Activated effector memory CD4-positive, alpha-beta T cell treated with Interleukin-2 at 50 U/mL for 16 hours (primary cell): ENCODE results near the gene CTDSP1.

Experiments
- DNase-seq: peaks from one replicate; pipeline ENCODE4 v3.0.0-alpha.2; 2020

CTDSP1 gene

DNA sequence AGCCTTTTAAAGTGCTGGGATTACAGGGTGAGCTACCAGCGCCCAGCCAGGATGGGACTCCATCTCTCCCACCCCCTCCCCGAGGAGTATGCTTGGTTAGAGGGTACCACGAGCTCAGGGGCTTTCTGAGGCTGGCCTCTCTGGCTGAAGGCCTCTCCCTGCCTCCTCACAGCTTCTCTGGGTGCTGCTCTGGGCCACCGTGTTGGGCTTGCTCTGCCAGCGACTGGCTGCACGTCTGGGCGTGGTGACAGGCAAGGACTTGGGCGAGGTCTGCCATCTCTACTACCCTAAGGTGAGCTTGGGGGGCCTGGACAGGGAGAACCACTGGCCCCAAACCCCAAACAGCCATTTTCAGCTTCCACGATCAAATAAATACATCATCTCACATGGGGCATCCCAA lies 14.7 kb upstream of the CTDSP1 start:
- DNase-seq: no peak

DNA sequence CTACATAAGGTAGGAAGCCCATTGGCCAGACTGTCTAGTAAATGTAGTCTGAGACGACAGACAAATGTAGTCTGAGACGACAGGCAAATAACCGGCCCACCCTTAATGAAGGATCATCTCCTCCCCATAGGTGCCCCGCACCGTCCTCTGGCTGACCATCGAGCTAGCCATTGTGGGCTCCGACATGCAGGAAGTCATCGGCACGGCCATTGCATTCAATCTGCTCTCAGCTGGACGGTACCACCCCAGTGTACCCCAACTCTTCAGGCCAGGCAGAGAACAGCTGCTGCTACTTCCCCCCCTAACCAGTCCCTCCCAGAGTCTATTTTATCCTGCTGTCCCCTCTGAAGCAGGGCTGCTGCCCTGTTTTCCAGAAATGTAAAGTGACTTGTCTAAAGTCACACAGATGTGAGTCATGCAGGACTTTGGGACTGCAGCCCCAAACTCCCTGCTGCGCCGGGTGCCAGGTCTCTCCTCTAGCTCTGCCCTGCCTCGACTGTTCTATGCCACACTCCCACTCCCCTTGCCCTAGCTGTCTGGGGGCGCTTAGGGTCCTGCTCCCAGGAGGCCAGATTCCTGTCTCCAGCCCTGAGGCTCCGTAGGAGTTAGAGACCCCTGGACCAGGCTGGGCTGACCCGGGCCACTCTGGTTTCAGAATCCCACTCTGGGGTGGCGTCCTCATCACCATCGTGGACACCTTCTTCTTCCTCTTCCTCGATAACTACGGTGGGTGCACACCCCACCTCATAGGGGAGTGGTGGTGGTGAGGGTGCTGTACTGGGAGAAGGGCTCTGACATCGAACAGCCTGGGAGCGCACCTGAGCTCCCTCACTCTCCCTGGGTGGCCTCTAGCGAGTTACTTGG lies 12.9 kb upstream of the CTDSP1 start:
- DNase-seq: no peak

DNA sequence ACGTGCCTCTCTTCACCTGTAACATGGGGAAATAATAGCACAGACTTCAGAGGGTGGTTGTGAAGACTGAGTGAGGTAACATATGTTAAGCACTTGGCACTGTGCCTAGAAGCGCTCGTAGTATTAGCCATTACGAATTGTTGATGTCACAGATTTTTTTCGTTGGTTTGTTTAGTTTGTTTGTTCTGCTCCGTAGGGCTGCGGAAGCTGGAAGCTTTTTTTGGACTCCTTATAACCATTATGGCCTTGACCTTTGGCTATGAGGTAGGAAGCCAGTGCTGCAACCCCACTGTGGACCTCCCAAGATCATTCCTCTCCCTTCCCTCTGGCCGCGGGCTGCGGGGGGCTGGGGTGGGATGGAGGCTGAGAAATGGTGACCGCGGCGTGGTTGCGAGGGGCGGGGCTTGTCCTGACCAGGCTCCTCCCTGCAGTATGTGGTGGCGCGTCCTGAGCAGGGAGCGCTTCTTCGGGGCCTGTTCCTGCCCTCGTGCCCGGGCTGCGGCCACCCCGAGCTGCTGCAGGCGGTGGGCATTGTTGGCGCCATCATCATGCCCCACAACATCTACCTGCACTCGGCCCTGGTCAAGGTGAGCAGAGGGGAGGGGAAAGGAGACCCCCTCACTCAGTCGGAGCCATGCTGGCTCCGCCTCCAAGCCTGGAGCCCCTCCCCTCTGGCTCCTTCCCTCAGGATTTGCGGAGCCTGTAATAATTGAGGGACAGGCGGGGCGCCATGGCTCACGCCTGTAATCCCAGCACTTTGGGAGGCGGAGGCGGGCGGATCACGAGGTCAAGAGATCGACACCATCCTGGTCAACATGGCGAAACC lies 12.1 kb upstream of the CTDSP1 start:
- DNase-seq: no peak

- no peak for DNase-seq
These were observed 10.1 kb upstream of the CTDSP1 start for GRCh38 chr2:218389333-218390150.

- no peak for DNase-seq
These were observed 8.5 kb upstream of the CTDSP1 start for GRCh38 chr2:218391202-218391601.

DNA sequence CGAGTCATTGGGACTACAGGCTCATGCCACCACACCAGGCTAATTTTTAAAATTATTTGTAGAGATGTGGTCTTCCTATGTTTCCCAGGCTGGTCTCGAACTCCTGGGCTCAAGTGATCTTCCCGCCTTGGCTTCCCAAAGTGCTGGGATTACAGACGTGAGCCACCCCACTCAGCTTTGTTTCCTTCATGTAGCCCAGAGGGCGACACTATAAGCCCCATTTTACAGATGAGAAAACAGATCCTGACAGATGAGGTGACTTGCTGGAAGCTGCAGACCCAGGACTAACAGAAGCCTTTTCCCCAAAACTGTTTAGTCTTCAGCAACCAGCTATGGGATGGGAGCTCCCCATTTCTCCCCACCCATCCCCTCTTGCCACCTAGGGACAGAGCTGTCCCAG lies 7.2 kb upstream of the CTDSP1 start:
- no peak for DNase-seq

DNA sequence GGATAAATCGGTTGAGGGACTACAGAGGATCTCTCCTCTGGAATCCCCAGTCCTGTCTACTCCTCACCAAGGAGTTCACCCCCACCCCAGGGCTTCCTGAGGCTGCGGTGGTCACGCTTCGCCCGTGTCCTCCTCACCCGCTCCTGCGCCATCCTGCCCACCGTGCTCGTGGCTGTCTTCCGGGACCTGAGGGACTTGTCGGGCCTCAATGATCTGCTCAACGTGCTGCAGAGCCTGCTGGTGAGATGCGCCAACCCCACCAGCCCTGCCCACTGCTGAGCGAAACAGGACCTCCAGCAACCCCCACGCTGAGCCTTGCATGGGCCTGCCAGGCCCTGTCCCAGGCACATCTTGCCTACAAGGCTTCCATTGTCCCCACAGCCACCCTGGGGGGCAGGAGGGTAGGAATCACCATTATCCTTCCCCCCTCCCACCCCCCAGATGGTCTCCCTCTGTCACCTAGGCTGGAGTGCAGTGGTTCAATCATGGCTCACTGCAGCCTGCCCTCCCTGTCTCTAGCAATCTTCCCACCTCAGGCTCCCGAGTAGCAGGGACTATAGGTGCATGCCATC lies 6.7 kb upstream of the CTDSP1 start:
- no peak for DNase-seq

DNA sequence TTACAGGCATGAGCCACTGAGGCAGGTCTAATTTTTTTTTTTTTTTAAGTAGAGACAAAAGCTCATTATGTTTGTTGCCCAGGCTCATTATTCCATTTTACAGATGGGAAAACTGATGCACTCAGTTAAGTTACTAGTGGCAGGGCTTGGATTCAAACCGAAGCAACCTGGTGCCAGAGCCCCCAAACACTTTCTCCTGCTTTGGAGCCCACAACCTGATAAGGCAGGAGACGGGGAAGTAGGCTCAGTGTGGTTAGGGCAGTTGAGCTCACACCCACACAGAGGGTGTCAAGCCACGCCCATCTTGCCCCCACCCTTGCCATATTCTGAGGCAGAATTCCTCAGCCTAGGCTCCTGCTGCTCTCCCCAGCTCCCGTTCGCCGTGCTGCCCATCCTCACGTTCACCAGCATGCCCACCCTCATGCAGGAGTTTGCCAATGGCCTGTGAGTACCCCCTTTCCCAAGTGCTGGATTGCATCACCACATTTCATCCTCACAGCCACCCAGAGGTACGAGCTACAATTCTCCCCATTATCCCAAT lies 5.8 kb upstream of the CTDSP1 start:
- DNase-seq: no peak

GRCh38 chr2:218394298-218395089 lies 5.2 kb upstream of the CTDSP1 start:
- no peak for DNase-seq

GRCh38 chr2:218395090-218395444 lies 4.6 kb upstream of the CTDSP1 start:
- no peak for DNase-seq

GRCh38 chr2:218395456-218395825 lies 4.2 kb upstream of the CTDSP1 start:
- DNase-seq: no peak

DNA sequence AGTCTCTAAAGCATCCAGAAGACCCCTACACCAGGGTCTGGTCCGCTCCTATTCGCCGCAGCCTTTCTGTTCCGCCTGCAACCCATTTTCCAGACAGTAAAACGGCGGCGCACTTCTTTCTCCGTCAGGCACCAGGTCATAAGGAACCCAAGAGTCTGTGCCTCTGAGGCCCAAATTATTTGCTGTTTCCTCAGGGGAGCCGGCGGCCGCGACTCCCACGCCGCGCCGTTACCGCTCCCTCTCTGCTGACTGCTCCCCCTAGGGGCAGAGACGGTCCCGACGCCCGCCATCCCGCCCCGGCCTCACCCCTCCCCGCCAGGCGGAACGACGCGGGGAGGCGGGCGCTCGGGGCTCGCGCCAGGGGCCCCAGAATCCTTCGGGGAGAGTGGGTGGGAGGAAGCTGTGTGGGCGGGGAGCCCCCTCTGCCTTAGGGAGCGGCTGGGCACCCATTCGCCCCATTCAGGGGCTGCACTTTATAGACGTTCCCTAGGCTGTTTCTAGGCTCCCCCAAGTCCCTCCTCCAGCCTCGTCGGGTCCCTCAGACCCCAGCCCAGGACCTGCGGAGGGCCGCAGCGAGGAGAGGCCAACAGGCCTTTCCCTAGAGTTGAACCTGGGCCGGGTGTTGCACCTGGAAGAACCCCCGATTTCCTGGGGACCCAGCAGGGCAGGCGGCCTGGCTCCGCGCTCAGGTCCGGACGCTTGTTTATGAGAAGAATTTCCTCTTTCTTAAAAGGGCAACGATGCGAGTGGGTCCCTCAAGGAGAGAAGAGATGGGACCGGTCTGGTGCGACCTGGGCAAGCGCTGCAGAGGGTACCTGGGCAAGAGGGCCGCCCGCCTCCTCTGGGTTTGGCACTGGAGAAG lies 3.6 kb upstream of the CTDSP1 start:
- peak; percentile 93 for DNase-seq

- peak; percentile 79 for DNase-seq
These were observed 2.8 kb upstream of the CTDSP1 start for GRCh38 chr2:218396688-218397462.

DNA sequence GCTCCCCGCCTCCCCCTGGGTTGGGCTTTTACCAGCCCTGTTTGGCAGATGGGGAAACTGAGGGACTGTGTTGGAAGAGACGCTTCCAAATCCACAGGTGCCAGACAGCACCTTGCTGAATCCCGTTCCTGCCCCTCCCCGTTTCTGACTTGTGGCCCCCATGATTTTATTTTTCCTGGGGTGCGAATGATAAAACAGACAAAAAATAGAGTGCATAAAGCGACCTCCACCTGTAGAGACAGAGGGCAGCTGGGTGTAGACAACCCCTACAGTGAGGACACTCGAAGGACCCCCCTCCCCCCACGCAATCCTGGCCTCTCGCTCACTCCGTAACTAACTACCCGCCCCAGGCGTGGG lies 2.2 kb upstream of the CTDSP1 start:
- no peak for DNase-seq

DNA sequence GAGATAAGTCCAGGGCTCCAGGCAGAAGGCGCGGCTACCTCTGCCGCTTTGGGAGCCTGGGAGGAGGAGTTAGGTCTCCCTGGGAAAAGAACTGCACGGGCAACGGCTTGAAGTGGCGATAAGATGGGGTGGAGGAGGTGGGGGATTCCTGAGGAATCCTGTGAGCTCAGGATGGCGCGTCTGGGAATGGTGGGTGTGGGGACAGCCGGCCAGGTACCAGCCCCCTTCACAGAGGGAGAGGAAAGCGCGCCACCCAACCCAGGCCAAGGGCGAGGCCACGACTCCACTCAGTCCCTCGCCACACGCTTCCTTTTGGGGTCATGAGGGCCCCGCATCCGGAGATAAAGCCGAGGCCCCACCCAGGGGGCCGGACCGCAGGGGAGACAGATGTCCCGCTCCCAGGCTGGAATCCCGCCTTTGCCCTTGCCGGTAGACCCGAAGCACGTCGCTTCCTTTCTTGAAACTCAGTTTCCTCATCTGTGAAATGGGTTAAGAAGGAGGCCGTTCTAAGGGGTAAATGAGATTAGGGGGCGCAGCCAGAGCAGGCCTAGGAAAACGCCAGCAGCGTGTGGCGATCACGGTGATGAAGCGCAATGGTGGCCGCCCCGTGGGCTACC lies 1.7 kb upstream of the CTDSP1 start:
- DNase-seq: peak; percentile 62

DNA sequence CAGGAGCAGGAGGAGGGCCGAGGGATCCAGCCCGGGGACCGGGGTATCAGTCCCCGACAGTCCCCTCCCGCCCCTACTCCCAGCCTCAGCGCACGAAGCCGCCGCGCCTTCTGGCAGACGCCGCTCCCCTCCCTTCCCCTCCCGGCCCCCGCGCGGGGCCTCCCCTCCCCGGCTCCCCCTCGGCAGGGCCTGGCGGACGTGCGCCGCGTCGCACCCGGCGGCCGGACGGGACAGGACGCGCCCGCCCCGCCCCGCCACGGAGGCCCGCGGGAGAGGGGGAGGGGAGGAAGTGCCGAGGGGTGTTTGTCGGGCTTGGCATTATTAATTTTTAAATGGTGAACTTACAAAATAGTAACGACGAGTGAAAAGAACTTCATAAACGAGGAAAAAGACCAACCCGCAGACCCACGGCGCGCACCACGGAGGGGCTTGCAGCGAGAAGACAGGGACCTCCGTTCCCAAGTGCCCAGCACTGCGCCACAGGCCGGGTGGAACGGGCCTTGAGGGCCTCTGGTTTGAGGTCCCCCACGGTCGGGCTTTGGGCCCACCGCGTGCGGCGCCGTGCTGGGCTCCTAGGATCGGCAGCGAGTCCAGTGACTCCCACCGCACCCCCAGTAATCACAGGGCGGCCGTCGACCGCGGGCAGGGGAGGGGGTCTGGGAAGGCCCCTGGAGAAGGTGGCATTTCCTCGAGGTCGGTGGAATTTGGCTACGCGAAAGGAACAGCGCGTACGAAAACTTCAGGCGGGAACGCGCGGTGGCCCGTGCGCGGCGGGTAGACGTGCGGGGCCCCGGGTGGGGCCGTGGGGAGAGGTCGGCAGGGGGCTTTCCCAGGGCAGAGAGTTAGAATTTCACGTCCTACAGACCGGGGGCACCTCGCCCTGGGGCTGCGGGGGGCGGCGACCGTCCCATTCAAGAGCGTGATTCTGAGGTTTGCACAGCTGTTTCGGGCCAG lies 954 bp upstream of the CTDSP1 start:
- peak; percentile 68 for DNase-seq

GRCh38 chr2:218400167-218400929 lies 680 bp downstream of the CTDSP1 start:
- peak; percentile 37 for DNase-seq
